K562 (cell line): ENCODE data around the gene SLC19A1. TPM values are rescaled to one million over a fixed set of nuclear protein-coding genes. Genes with fewer than 3 reads are reported as not detected.

Experiments
- ATAC-seq: fragments of 200-7000 bp; cut with Tn5 transposase; 3 replicates; pipeline ENCODE4 v1.9.1; 2020; ENCODE audit warnings: moderate library complexity
- BruUV-seq: library from RNA; stranded (reverse); fragments of 400-500 nt; replicated peaks from 2 replicates; lab custom pipeline; 2021; lab: Mats Ljungman, UMichigan
- CTCF ChIA-PET: fragments of 300-600 bp; formaldehyde crosslinking; extraction: SDS; loops from one replicate; lab custom pipeline; 2021; ENCODE audit warnings: low intra/inter-chr PET ratio; lab: Yijun Ruan, JAX
- POLR2A ChIA-PET: fragments of 300-600, 350-650 bp; sonication (Branson Sonifier 250); formaldehyde crosslinking; extraction: SDS; loops from one replicate; lab custom pipeline; 2021; ENCODE audit warnings: antibody characterized with exemption, inconsistent platforms; lab: Yijun Ruan, JAX
- DNase-seq, 4 experiments: peaks; one replicate each; pipeline versions ENCODE4 v3.0.0 to v3.0.0-alpha.2; 2011 to 2018; ENCODE audit warnings: low spot score in 3 of 4, mixed read lengths in 3 of 4; ENCODE audit errors: extremely low read depth in 1 of 4
- FAIRE-seq: peaks from 2 replicates; lab custom pipeline; 2011; peaks lifted over from hg19 to GRCh38; lab: Jason Lieb, UNC
- H2AFZ ChIP-seq: 2 replicates; pipeline ENCODE4 v1.6.0; 2011; ENCODE audit warnings: low read depth, low read length, control low read depth, inconsistent platforms
- H3K27ac ChIP-seq: fragments of 200-600 bp; 3 replicates; pipeline ENCODE4 v1.8.0; 2011; ENCODE audit warnings: low read depth, mild to moderate bottlenecking, control low read depth, inconsistent platforms, low read length, moderate library complexity, mixed read lengths; ENCODE audit errors: extremely low read depth
- H3K27me3 ChIP-seq, 2 experiments: fragments of 300-600 bp in 1 of 2; 2 replicates in 1 of 2; 3 replicates in 1 of 2; pipeline versions ENCODE4 v1.6.0 to v1.8.0; 2011; ENCODE audit warnings: inconsistent platforms in 2 of 2, low read length in 2 of 2, mild to moderate bottlenecking in 1 of 2, mixed read lengths in 1 of 2, moderate library complexity in 1 of 2; ENCODE audit not compliant: control insufficient read depth in 2 of 2, insufficient read depth in 2 of 2
- H3K36me3 ChIP-seq: fragments of 300-600 bp; 3 replicates; pipeline ENCODE4 v1.8.0; 2011; ENCODE audit warnings: mild to moderate bottlenecking, low read length, inconsistent platforms; ENCODE audit not compliant: control insufficient read depth, insufficient read depth
- H3K4me1 ChIP-seq, 2 experiments: fragments of 200-600 bp in 1 of 2; replicated peaks in 1 of 2; 2 replicates in 1 of 2; 3 replicates in 1 of 2; pipeline versions ENCODE4 v1.5.1 to v1.8.0; 2011; ENCODE audit warnings: inconsistent platforms in 2 of 2, low read length in 2 of 2, mild to moderate bottlenecking in 1 of 2, mixed read lengths in 1 of 2, moderate library complexity in 1 of 2; ENCODE audit not compliant: control insufficient read depth in 2 of 2, insufficient read depth in 2 of 2
- H3K4me2 ChIP-seq: 2 replicates; pipeline ENCODE4 v1.6.1; 2011; ENCODE audit warnings: low read length, control low read depth, inconsistent platforms, mixed read lengths; ENCODE audit not compliant: insufficient read depth
- H3K4me3 ChIP-seq: fragments of 200-600 bp; sonication (generic), shearing (Covaris generic); 2 replicates; pipeline ENCODE4 v1.5.1; 2016; ENCODE audit warnings: control low read depth, inconsistent platforms
- H3K79me2 ChIP-seq: fragments of 200-600 bp; 3 replicates; pipeline ENCODE4 v1.8.0; 2011; ENCODE audit warnings: low read length, inconsistent platforms; ENCODE audit not compliant: control insufficient read depth, insufficient read depth
- H3K9ac ChIP-seq, 2 experiments: 2 replicates each; pipeline versions ENCODE4 v1.6.0 to v1.6.1; 2011; ENCODE audit warnings: low read depth in 2 of 2, low read length in 2 of 2, control low read depth in 1 of 2, inconsistent platforms in 1 of 2, mild to moderate bottlenecking in 1 of 2, mixed read lengths in 1 of 2; ENCODE audit not compliant: insufficient read depth in 1 of 2
- H3K9me1 ChIP-seq: one replicate; pipeline ENCODE4 v1.6.0; 2011; ENCODE audit warnings: inconsistent platforms, mild to moderate bottlenecking, low read length, moderate library complexity; ENCODE audit not compliant: control insufficient read depth, insufficient read depth
- H3K9me3 ChIP-seq: replicated peaks from 2 replicates; pipeline ENCODE4 v1.5.1; 2011; ENCODE audit warnings: low read depth, low read length, inconsistent platforms; ENCODE audit not compliant: control insufficient read depth, insufficient read depth
- H4K20me1 ChIP-seq: replicated peaks from 2 replicates; pipeline ENCODE4 v1.6.1; 2011; ENCODE audit warnings: low read length, inconsistent platforms, mixed read lengths; ENCODE audit not compliant: control insufficient read depth, insufficient read depth
- DIDO1 ChIP-seq: fragments of 450-650 bp; IDR thresholded peaks from 2 replicates; pipeline ENCODE4 v1.6.1; 2016; ENCODE audit warnings: low read depth, missing biosample characterization, missing genetic modification characterization
- HDAC3 ChIP-seq: fragments of 450-650 bp; IDR thresholded peaks from 2 replicates; pipeline ENCODE4 v1.6.1; 2018; ENCODE audit warnings: borderline replicate concordance, mild to moderate bottlenecking, moderate library complexity; ENCODE audit not compliant: partially characterized antibody
- HDGF ChIP-seq: fragments of 450-650 bp; IDR thresholded peaks from 2 replicates; pipeline ENCODE4 v1.6.1; 2016
- POLR2G ChIP-seq: fragments of 200-400 bp; formaldehyde crosslinking; IDR thresholded peaks from 2 replicates; pipeline ENCODE4 v1.6.1; 2017; ENCODE audit warnings: low read depth, mild to moderate bottlenecking, antibody characterized with exemption, low read length, moderate library complexity
- RBFOX2 ChIP-seq: fragments of 200-400 bp; formaldehyde crosslinking; IDR thresholded peaks from 2 replicates; pipeline ENCODE4 v1.6.1; 2017; ENCODE audit warnings: low read depth, mild to moderate bottlenecking, low read length, moderate library complexity
- SREBF2 ChIP-seq: sonication (generic); formaldehyde crosslinking; IDR thresholded peaks from 2 replicates; pipeline ENCODE4 v1.4.0; 2020; ENCODE audit warnings: mild to moderate bottlenecking, missing genetic modification reagents
- ZNF584 ChIP-seq: fragments of 200-800 bp; sonication (Bioruptor generic); IDR thresholded peaks from 2 replicates; pipeline ENCODE4 v1.6.1; 2016; ENCODE audit warnings: low read depth, mild to moderate bottlenecking, missing genetic modification characterization, missing compliant biosample characterization
- WGBS: fragments of 100-300 bp; shearing (Covaris generic); methylation state at CpG from one replicate; pipeline ENCODE4 v1.1.6; 2016; ENCODE audit warnings: low coverage, mixed read lengths; ENCODE audit not compliant: insufficient coverage; ENCODE audit errors: missing lambda C conversion rate; 5-methylcytosine and 5-hydroxymethylcytosine counted together
- in situ Hi-C: fragments of 300-500 bp; cut with MboI; formaldehyde crosslinking; loops from 4 replicates; pipeline ENCODE4 v1.15.0; 2018; ENCODE audit warnings: inconsistent platforms, mixed read lengths
- intact Hi-C: fragments of 100-400 bp; cut with micrococcal nuclease; formaldehyde crosslinking; loops from 2 replicates; pipeline ENCODE4 v1.14.2; 2022
- polyA plus RNA-seq, 8 experiments: library from polyadenylated mRNA; depleted of rRNA in 4 of 8; stranded (reverse) in 5 of 8; unstranded in 3 of 8; fragments of >200 nt; fragmentation: Nextera tagmentation in 2 of 8; fragmentation: Illumina TruSeq in 1 of 8; extraction: Ambion mirVana in 2 of 8; extraction: Trizol in 1 of 8; gene quantifications; 2 replicates each; pipeline versions ENCODE4 v1.2.1 to v1.2.3, GENCODE V29; 2011 to 2014; ENCODE audit warnings: inconsistent platforms in 1 of 8, missing spikeins in 1 of 8
- total RNA-seq, 7 experiments: library from RNA; depleted of rRNA in 6 of 7; stranded (reverse); fragments of >200 nt in 6 of 7; fragmentation: Illumina TruSeq in 2 of 7; extraction: Trizol in 2 of 7; gene quantifications; 2 replicates each; pipeline versions ENCODE4 v1.2.1 to v1.2.3, GENCODE V29; 2011 to 2021; ENCODE audit warnings: low replicate concordance in 1 of 7
- TF ChIP-seq, protein P1 (sequence below): sonication (generic); formaldehyde crosslinking; IDR thresholded peaks from 2 replicates; pipeline ENCODE4 v1.9.0; 2022; ENCODE audit warnings: mild to moderate bottlenecking, missing genetic modification reagents
- TF ChIP-seq, protein P2 (sequence below): sonication (generic); formaldehyde crosslinking; IDR thresholded peaks from 2 replicates; pipeline ENCODE4 v1.8.0; 2022; ENCODE audit warnings: mild to moderate bottlenecking, missing genetic modification reagents

The SLC19A1 gene
- total and polyA plus RNA-seq, 9 of the 15 experiments (the other 6 are each of a cell fraction or from before 2014, with no cell fraction given): 0.65 to 88.7 (median 12.0) TPM

- Histone ChIP-seq H3K4me2 (no peak overlapping the region), H3K9me3 (no peaks in the 10 kb centered on the region), H3K27ac (no peak overlapping the region), H4K20me1 (no peaks in the 10 kb centered on the region; the same call in 1 of the 2 replicates), H2AFZ (no peak overlapping the region)
- in situ Hi-C loops: no loop called here
- no peak for FAIRE-seq
- no peak for TF ChIP-seq ZNF584 (CRISPR knock-in tag)
- peak; percentile 13; the same call in 1 of the 2 replicates for TF ChIP-seq POLR2G
- TF ChIP-seq RBFOX2: peak; percentile 36; the same call in 1 of the 2 replicates
- TF ChIP-seq, all 486 proteins: peak for 2
- peaks cover 7 to 75% of the 10 kb centered on the region in 2 experiments; a peak in 4 of 5 replicates for H3K4me1 ChIP-seq
- ChIA-PET POLR2A (no interaction called here), CTCF (no interaction called here)
- WGBS: 84% methylated on average over 22 of the region's 27 CpGs
- H3K9me1 ChIP-seq: no peaks in the 10 kb centered on the region
- H3K36me3 ChIP-seq: peaks cover 79% of the 10 kb centered on the region; the same call in 2 of the 3 replicates
- peaks cover 82% of the 10 kb centered on the region for H3K79me2 ChIP-seq
- H3K27me3 ChIP-seq: no peaks in the 10 kb centered on the region
- H3K9ac ChIP-seq: no peak overlapping the region
- no TSS peak for BruUV-seq
- intact Hi-C loops: no loop called here
- ATAC-seq (no peak), DNase-seq (no peak)
- H3K4me3 ChIP-seq: no peak overlapping the region
Observed at GRCh38 chr21:45537746-45538291, 4.4 kb downstream of the SLC19A1 start.

DNA sequence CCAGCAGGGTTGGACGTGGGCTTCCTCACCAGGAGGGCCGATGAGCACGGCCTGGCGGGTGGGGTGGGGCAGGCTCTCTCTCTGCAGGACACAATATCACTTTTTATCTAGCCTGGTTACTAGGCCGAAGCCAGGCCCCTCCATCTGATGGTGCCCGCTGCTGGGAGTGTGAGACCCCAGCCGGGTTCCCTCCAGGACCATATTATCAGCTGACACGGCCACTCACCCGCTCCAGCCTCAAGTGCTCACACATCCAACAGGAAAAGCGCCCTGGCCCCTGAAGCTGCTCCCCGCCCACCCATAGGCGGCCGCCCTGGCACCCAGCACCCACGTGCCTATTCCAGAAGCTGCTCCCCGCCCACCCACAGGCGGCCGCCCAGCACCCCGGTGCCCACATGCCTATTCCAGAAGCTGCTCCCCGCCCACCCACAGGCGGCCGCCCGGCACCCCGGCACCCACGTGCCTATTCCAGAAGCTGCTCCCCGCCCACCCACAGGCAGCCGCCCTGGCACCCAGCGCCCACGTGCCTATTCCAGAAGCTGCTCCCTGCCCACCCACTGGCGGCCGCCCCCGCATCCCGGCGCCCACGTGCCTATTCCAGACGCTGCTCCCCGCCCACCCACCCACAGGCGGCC, 5.0 kb downstream of the SLC19A1 start:
- WGBS: 86% methylated on average over 15 of the region's 37 CpGs
- peaks cover 7 to 73% of the 10 kb centered on the region in 2 experiments; a peak in 3 of 5 replicates for H3K4me1 ChIP-seq
- no peaks in the 10 kb centered on the region; the same call in 1 of the 2 replicates for H4K20me1 ChIP-seq
- no peak for DNase-seq
- peaks cover 83% of the 10 kb centered on the region for H3K79me2 ChIP-seq
- H3K9me3 ChIP-seq: no peaks in the 10 kb centered on the region
- ChIA-PET CTCF (no interaction called here), POLR2A (interaction anchor here (0.7 kb wide), 1 partner anchor 353 kb away, joined by 3 read pairs; no protein-coding TSS in a partner anchor)
- intact Hi-C loops (no loop called here), in situ Hi-C loops (no loop called here)
- H3K36me3 ChIP-seq: peaks cover 84% of the 10 kb centered on the region; the same call in 2 of the 3 replicates
- no peaks in the 10 kb centered on the region for H3K27me3 ChIP-seq
- ATAC-seq: no peak
- H3K9ac ChIP-seq: no peak overlapping the region
- H3K4me2 ChIP-seq: no peak overlapping the region
- no peak overlapping the region for H3K27ac ChIP-seq
- no peak for FAIRE-seq
- no peak overlapping the region for H3K4me3 ChIP-seq
- no peaks in the 10 kb centered on the region for H3K9me1 ChIP-seq
- no peak overlapping the region for H2AFZ ChIP-seq
- BruUV-seq: no TSS peak
- TF ChIP-seq, protein P1, sequence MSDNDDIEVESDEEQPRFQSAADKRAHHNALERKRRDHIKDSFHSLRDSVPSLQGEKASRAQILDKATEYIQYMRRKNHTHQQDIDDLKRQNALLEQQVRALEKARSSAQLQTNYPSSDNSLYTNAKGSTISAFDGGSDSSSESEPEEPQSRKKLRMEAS (CRISPR knock-in tag): no peak
- no peak for TF ChIP-seq SREBF2 (CRISPR knock-in tag)
- TF ChIP-seq HDAC3: no peak
- TF ChIP-seq, protein P2, sequence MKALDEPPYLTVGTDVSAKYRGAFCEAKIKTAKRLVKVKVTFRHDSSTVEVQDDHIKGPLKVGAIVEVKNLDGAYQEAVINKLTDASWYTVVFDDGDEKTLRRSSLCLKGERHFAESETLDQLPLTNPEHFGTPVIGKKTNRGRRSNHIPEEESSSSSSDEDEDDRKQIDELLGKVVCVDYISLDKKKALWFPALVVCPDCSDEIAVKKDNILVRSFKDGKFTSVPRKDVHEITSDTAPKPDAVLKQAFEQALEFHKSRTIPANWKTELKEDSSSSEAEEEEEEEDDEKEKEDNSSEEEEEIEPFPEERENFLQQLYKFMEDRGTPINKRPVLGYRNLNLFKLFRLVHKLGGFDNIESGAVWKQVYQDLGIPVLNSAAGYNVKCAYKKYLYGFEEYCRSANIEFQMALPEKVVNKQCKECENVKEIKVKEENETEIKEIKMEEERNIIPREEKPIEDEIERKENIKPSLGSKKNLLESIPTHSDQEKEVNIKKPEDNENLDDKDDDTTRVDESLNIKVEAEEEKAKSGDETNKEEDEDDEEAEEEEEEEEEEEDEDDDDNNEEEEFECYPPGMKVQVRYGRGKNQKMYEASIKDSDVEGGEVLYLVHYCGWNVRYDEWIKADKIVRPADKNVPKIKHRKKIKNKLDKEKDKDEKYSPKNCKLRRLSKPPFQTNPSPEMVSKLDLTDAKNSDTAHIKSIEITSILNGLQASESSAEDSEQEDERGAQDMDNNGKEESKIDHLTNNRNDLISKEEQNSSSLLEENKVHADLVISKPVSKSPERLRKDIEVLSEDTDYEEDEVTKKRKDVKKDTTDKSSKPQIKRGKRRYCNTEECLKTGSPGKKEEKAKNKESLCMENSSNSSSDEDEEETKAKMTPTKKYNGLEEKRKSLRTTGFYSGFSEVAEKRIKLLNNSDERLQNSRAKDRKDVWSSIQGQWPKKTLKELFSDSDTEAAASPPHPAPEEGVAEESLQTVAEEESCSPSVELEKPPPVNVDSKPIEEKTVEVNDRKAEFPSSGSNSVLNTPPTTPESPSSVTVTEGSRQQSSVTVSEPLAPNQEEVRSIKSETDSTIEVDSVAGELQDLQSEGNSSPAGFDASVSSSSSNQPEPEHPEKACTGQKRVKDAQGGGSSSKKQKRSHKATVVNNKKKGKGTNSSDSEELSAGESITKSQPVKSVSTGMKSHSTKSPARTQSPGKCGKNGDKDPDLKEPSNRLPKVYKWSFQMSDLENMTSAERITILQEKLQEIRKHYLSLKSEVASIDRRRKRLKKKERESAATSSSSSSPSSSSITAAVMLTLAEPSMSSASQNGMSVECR: no peak
- TF ChIP-seq DIDO1 (tag): no peak
- no peak for TF ChIP-seq HDGF
